A549 (cell line): ENCODE data around the gene PRSS22. TPM values are rescaled to one million over a fixed set of nuclear protein-coding genes. Genes with fewer than 3 reads are reported as not detected.
A peak's percentile ranks its signal among the peaks of the same experiment; 100 is the strongest.

Source experiments
- ATAC-seq, 2 experiments: fragments of 200-7000 bp in 1 of 2; fragments of >200 bp in 1 of 2; cut with Nextera tagmentation in 1 of 2; cut with Tn5 transposase in 1 of 2; 3 replicates each; pipeline versions ENCODE4 v1.8.0 to v1.9.1; 2018 to 2020; ENCODE audit warnings: mild to moderate bottlenecking in 1 of 2, moderate library complexity in 1 of 2
- CTCF ChIA-PET: fragments of 300-600 bp; sonication (Branson Sonifier 250); formaldehyde crosslinking; extraction: SDS; loops from one replicate; lab custom pipeline; 2021; ENCODE audit warnings: antibody characterized with exemption, inconsistent platforms; lab: Yijun Ruan, JAX
- POLR2A ChIA-PET: fragments of 350-600 bp; formaldehyde crosslinking; extraction: SDS; loops from one replicate; lab custom pipeline; 2021; ENCODE audit warnings: antibody characterized with exemption, inconsistent platforms; lab: Yijun Ruan, JAX
- DNase-seq, 2 experiments: peaks; one replicate each; pipeline versions ENCODE4 v3.0.0 to v3.0.0-alpha.2; 2011 to 2016; ENCODE audit warnings: low read depth in 1 of 2, low spot score in 1 of 2
- FAIRE-seq: peaks from 2 replicates; lab custom pipeline; 2011; peaks lifted over from hg19 to GRCh38; lab: Jason Lieb, UNC
- H3K27ac ChIP-seq, 2 experiments: fragments of >200 bp; sonication (Bioruptor Twin); formaldehyde crosslinking; 3 replicates each; pipeline ENCODE4 v1.5.1; 2016 to 2017
- H3K4me1 ChIP-seq: fragments of >200 bp; sonication (Bioruptor Twin); formaldehyde crosslinking; 3 replicates; pipeline ENCODE4 v1.6.1; 2016
- H3K4me2 ChIP-seq: fragments of >200 bp; sonication (Bioruptor Twin); formaldehyde crosslinking; 3 replicates; pipeline ENCODE4 v1.6.1; 2016
- H3K4me3 ChIP-seq: fragments of >200 bp; sonication (Bioruptor Twin); formaldehyde crosslinking; 3 replicates; pipeline ENCODE4 v1.5.1; 2016
- H3K9me3 ChIP-seq: fragments of >200 bp; sonication (Bioruptor Twin); formaldehyde crosslinking; 3 replicates; pipeline ENCODE4 v1.6.1; 2016
- BCL3 ChIP-seq: fragments of >200 bp; sonication (Bioruptor Twin); formaldehyde crosslinking; IDR thresholded peaks from 3 replicates; pipeline ENCODE4 v1.6.1; 2016
- CBX8 ChIP-seq: fragments of 200-600 bp; sonication (generic); IDR thresholded peaks from 2 replicates; pipeline ENCODE4 v1.6.1; 2016
- CHD2 ChIP-seq: fragments of 150-350 bp; IDR thresholded peaks from 2 replicates; pipeline ENCODE4 v1.6.1; 2014; ENCODE audit warnings: low read length; ENCODE audit not compliant: partially characterized antibody
- CHD4 ChIP-seq: fragments of 200-600 bp; sonication (generic); IDR thresholded peaks from 2 replicates; pipeline ENCODE4 v1.6.1; 2016; ENCODE audit warnings: antibody characterized with exemption, mild to moderate bottlenecking, borderline replicate concordance
- E2F6 ChIP-seq: IDR thresholded peaks from 2 replicates; pipeline ENCODE4 v1.6.1; 2012; ENCODE audit warnings: low read depth, borderline replicate concordance
- FOSB ChIP-seq: fragments of 250-450 bp; sonication (Bioruptor Pico); IDR thresholded peaks from 2 replicates; pipeline ENCODE4 v1.5.0; 2020; ENCODE audit warnings: mild to moderate bottlenecking, moderate library complexity
- HDAC2 ChIP-seq: fragments of 200-600 bp; sonication (generic); IDR thresholded peaks from 2 replicates; pipeline ENCODE4 v1.6.1; 2016
- HES2 ChIP-seq: fragments of >200 bp; sonication (Bioruptor Twin); formaldehyde crosslinking; IDR thresholded peaks from 2 replicates; pipeline ENCODE4 v1.6.1; 2016
- HEYL ChIP-seq: fragments of 250-450 bp; sonication (Bioruptor Pico); IDR thresholded peaks from 2 replicates; pipeline ENCODE4 v1.8.0; 2021; ENCODE audit warnings: mild to moderate bottlenecking, moderate library complexity
- HOXA7 ChIP-seq: fragments of 250-450 bp; sonication (Bioruptor Pico); IDR thresholded peaks from 2 replicates; pipeline ENCODE4 v1.5.0; 2020; ENCODE audit warnings: mild to moderate bottlenecking, moderate library complexity
- JUN ChIP-seq, 2 experiments: fragments of >200 bp; sonication (Bioruptor Twin); formaldehyde crosslinking; IDR thresholded peaks; 2 replicates in 1 of 2; 3 replicates in 1 of 2; pipeline ENCODE4 v1.6.1; 2016 to 2017
- KDM1A ChIP-seq: fragments of 200-600 bp; sonication (generic); IDR thresholded peaks from 2 replicates; pipeline ENCODE4 v1.6.1; 2016; ENCODE audit warnings: low read depth, mild to moderate bottlenecking
- MAX ChIP-seq: IDR thresholded peaks from 2 replicates; pipeline ENCODE4 v1.6.1; 2012
- MYC ChIP-seq: IDR thresholded peaks from 2 replicates; pipeline ENCODE4 v1.6.1; 2012; ENCODE audit warnings: mild to moderate bottlenecking, inconsistent platforms, low read length, improper control_type of control experiment, borderline replicate concordance
- NFE2L2 ChIP-seq: fragments of 150-350 bp; conservative IDR thresholded peaks from 2 replicates; pipeline ENCODE4 v1.6.1; 2014; ENCODE audit warnings: low read length
- POLR2A ChIP-seq: IDR thresholded peaks from 2 replicates; pipeline ENCODE4 v1.6.1; 2012; ENCODE audit warnings: mild to moderate bottlenecking, low read length
- RAD21 ChIP-seq, 2 experiments: fragments of >200 bp in 1 of 2; sonication (Bioruptor Twin) in 1 of 2; formaldehyde crosslinking in 1 of 2; IDR thresholded peaks in 1 of 2; conservative IDR thresholded peaks in 1 of 2; 2 replicates in 1 of 2; 3 replicates in 1 of 2; pipeline ENCODE4 v1.6.1; 2012 to 2018; ENCODE audit warnings: inconsistent platforms in 1 of 2
- RCOR1 ChIP-seq: fragments of 150-350 bp; IDR thresholded peaks from 2 replicates; pipeline ENCODE4 v1.6.1; 2014; ENCODE audit warnings: antibody characterized with exemption, low read length, low read depth
- RFX5 ChIP-seq: fragments of 450-650 bp; IDR thresholded peaks from 2 replicates; pipeline ENCODE4 v1.7.1; 2014; ENCODE audit warnings: antibody characterized with exemption, mild to moderate bottlenecking, moderate library complexity
- TFCP2L1 ChIP-seq: fragments of 250-450 bp; sonication (Bioruptor Pico); IDR thresholded peaks from 2 replicates; pipeline ENCODE4 v1.5.0; 2021; ENCODE audit warnings: mild to moderate bottlenecking
- TP53 ChIP-seq: fragments of 250-450 bp; sonication (Bioruptor Pico); IDR thresholded peaks from 2 replicates; pipeline ENCODE4 v1.5.0; 2021; ENCODE audit warnings: mild to moderate bottlenecking, moderate library complexity
- USF2 ChIP-seq: fragments of 450-650 bp; IDR thresholded peaks from 2 replicates; pipeline ENCODE4 v1.6.1; 2014; ENCODE audit warnings: antibody characterized with exemption
- ZFP36 ChIP-seq: fragments of 450-650 bp; IDR thresholded peaks from 2 replicates; pipeline ENCODE4 v1.6.1; 2014; ENCODE audit warnings: borderline replicate concordance; ENCODE audit not compliant: partially characterized antibody
- WGBS: methylation state at CpG from one replicate; pipeline ENCODE4 v1.1.6; 2017; ENCODE audit errors: missing lambda C conversion rate; 5-methylcytosine and 5-hydroxymethylcytosine counted together
- polyA plus RNA-seq, 4 experiments: library from polyadenylated mRNA; depleted of rRNA in 3 of 4; stranded (reverse); fragments of >200 nt; fragmentation: RNase III in 1 of 4; extraction: RNeasy Plus Mini Kit Qiagen cat#74134 plus additional on column Dnase treatment in 1 of 4; gene quantifications; 2 replicates in 3 of 4; 3 replicates in 1 of 4; pipeline ENCODE4 v1.2.3, GENCODE V29; 2011 to 2017

PRSS22 gene
- polyA plus RNA-seq, 2 of the 4 experiments (the other 2 are of a cell fraction): 0.10 TPM; not detected in 1

- Histone ChIP-seq H3K4me2 (peak overlapping the region; percentile 95), H3K9me3 (no peaks in the 10 kb centered on the region), H3K4me1 (peaks cover 5% of the 10 kb centered on the region; the same call in 2 of the 3 replicates), H3K27ac (peak overlapping the region; percentile 96 to 97), H3K4me3 (peak overlapping the region; percentile 94)
- ATAC-seq (peak; percentile 64 to 73), DNase-seq (peak in 1 of 2 experiments; percentile 62), FAIRE-seq (no peak)
- TF ChIP-seq E2F6 (no peak), RFX5 (no peak), HEYL (CRISPR knock-in tag) (no peak), POLR2A (peak; percentile 44), RAD21 (conservative IDR thresholded peaks at IDR 0.05 in 1 of 2, IDR thresholded peaks at IDR 0.05 in 1 of 2) (no peak), HDAC2 (no peak), HOXA7 (no peak), KDM1A (no peak), CBX8 (no peak), MYC (no peak), CHD2 (no peak), ZFP36 (no peak), MAX (peak; percentile 46; the same call in 1 of the 2 replicates), TP53 (no peak), USF2 (peak; percentile 37; the same call in 1 of the 2 replicates), NFE2L2 (no peak), JUN (IDR thresholded peaks at IDR 0.05) (peak in 1 of 2 experiments; percentile 25; a peak in 1 of 5 replicates)
- ChIA-PET POLR2A (interaction anchor here (0.9 to 3.8 kb wide), 14 partner anchors 9 to 209 kb away, joined by 3 to 62 read pairs (median 5); partner anchors contain the start of genes FLYWCH1, KCTD5 and SRRM2), CTCF (interaction anchor here (1.0 to 6.6 kb wide), 8 partner anchors 13 to 45 kb away, joined by 3 to 52 read pairs (median 8); no protein-coding TSS in a partner anchor)
- WGBS: 3% methylated on average over 32 of the region's 52 CpGs
Measured at GRCh38 chr16:2881783-2882649, 24.0 kb upstream of the PRSS22 start.

- no peak overlapping the region for H3K4me3 ChIP-seq
- WGBS: 84% methylated on average over 6 of the region's 6 CpGs
- TF ChIP-seq HDAC2: no peak
- no peak for TF ChIP-seq HES2
- TF ChIP-seq FOSB (CRISPR knock-in tag): no peak
- TF ChIP-seq CHD4: no peak
- no peak for TF ChIP-seq BCL3
- no peak for TF ChIP-seq MYC
- TF ChIP-seq TFCP2L1 (CRISPR knock-in tag): no peak
- TF ChIP-seq RCOR1: no peak
- H3K27ac ChIP-seq: no peak overlapping the region
- CTCF ChIA-PET: interaction anchor here (0.6 to 6.6 kb wide), 9 partner anchors 12 to 181 kb away, joined by 3 to 52 read pairs (median 4); no protein-coding TSS in a partner anchor
- POLR2A ChIA-PET: interaction anchor here (1.2 kb wide), 1 partner anchor 26 kb away, joined by 4 read pairs; no protein-coding TSS in a partner anchor
- H3K4me2 ChIP-seq: no peak overlapping the region
- ATAC-seq (no peak), FAIRE-seq (no peak), DNase-seq (no peak)
- H3K9me3 ChIP-seq: no peaks in the 10 kb centered on the region
- H3K4me1 ChIP-seq: peaks cover 5% of the 10 kb centered on the region; the same call in 2 of the 3 replicates
Measured at GRCh38 chr16:2879854-2880508, 22.0 kb upstream of the PRSS22 start.
